Measurements from ENCODE around the gene LIG1. TPM values are rescaled to one million over a fixed set of nuclear protein-coding genes. Genes with fewer than 3 reads are reported as not detected.
A peak's percentile ranks its signal among the peaks of the same experiment; 100 is the strongest.

LIG1 gene
- total RNA-seq, 1 donor from 2014 or later = 19.2 TPM

DNA sequence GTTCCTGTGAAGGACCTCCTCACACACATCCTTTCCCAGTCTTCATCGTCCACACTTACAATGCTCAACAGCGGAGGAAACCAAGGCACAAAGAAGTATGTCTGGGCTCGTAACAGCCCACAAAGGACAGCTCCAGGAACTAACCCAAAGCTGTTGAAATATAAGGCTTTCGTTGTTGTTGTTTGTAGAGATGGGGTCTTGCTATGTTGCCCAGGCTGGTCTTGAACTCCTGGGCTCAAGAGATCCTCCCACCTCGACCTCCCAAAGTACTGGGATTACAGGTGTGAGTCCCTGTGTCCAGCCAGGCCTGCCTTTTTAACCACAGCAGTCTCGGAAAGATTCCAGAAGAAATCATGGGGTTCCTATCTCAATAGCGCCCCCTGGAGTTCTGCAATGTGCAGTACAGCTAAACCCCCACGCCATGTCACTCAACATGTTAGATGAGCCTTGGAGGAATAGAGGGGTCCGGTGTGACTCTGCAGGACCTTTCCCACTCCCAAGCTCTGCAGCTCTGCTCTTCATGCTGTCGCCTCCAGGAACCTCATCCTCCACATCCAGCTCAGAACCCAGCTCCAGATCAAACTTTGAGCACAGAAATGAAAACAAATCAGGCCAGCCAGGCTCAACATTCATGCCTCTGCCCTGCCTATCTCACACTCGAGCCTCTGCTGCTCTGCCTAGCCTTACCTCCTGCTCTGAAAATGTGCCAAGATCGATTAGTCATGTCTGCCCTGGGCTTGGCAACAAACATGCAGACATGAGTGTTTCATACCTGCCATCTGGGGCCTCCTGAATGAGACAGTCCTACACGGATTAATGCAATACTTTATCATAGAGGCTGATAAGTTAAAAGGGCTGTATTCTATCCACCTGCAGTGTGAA lies 67.0 kb downstream of the LIG1 start:
- Mint-ChIP-seq H3K4me1 (ENCODE audit: low read depth, unreplicated experiment) (no peaks in the 10 kb centered on the region), H3K4me3 (ENCODE audit: unreplicated experiment) (no peak overlapping the region), H3K27me3 (ENCODE audit: low read depth, unreplicated experiment) (no peaks in the 10 kb centered on the region), H3K9me3 (ENCODE audit: unreplicated experiment) (no peaks in the 10 kb centered on the region), H3K27ac (ENCODE audit: unreplicated experiment) (no peak overlapping the region), H3K36me3 (ENCODE audit: low read depth, unreplicated experiment) (peaks cover 3% of the 10 kb centered on the region)
- peaks cover 2% of the 10 kb centered on the region for H3K4me1 ChIP-seq (ENCODE audit: insufficient read depth, low read length)
- H3K4me3 ChIP-seq (ENCODE audit: insufficient read depth, low read depth, low read length) = no peak overlapping the region
- H3K9ac ChIP-seq (ENCODE audit: low read length) = no peak overlapping the region
- no peaks in the 10 kb centered on the region for H4K20me1 ChIP-seq (ENCODE audit: insufficient read depth, low read length)
- H3K36me3 ChIP-seq (ENCODE audit: insufficient read depth, low read length) = no peaks in the 10 kb centered on the region
- no peak overlapping the region for H2AFZ ChIP-seq (ENCODE audit: low read depth, low read length)
- H3K27me3 ChIP-seq (ENCODE audit: insufficient read depth, low read length) = no peaks in the 10 kb centered on the region
- FAIRE-seq (no peak), DNase-seq (ENCODE audit: low read depth) (peak; percentile 59)
- H3K27ac ChIP-seq (ENCODE audit: low read depth, low read length) = no peak overlapping the region
- H3K4me2 ChIP-seq (ENCODE audit: low read length) = no peak overlapping the region
- no peak for TF ChIP-seq EZH2 (IDR thresholded peaks at IDR 0.05; ENCODE audit: insufficient read depth, low read length)
- TF ChIP-seq, protein P1, sequence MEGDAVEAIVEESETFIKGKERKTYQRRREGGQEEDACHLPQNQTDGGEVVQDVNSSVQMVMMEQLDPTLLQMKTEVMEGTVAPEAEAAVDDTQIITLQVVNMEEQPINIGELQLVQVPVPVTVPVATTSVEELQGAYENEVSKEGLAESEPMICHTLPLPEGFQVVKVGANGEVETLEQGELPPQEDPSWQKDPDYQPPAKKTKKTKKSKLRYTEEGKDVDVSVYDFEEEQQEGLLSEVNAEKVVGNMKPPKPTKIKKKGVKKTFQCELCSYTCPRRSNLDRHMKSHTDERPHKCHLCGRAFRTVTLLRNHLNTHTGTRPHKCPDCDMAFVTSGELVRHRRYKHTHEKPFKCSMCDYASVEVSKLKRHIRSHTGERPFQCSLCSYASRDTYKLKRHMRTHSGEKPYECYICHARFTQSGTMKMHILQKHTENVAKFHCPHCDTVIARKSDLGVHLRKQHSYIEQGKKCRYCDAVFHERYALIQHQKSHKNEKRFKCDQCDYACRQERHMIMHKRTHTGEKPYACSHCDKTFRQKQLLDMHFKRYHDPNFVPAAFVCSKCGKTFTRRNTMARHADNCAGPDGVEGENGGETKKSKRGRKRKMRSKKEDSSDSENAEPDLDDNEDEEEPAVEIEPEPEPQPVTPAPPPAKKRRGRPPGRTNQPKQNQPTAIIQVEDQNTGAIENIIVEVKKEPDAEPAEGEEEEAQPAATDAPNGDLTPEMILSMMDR (IDR thresholded peaks at IDR 0.05; ENCODE audit: insufficient read depth, low read depth, low read length) = peak; percentile 59
- no peaks in the 10 kb centered on the region for H3K9me3 ChIP-seq (ENCODE audit: insufficient read depth, low read depth, low read length)
- no peaks in the 10 kb centered on the region for H3K79me2 ChIP-seq (ENCODE audit: insufficient read depth, low read length)

DNA sequence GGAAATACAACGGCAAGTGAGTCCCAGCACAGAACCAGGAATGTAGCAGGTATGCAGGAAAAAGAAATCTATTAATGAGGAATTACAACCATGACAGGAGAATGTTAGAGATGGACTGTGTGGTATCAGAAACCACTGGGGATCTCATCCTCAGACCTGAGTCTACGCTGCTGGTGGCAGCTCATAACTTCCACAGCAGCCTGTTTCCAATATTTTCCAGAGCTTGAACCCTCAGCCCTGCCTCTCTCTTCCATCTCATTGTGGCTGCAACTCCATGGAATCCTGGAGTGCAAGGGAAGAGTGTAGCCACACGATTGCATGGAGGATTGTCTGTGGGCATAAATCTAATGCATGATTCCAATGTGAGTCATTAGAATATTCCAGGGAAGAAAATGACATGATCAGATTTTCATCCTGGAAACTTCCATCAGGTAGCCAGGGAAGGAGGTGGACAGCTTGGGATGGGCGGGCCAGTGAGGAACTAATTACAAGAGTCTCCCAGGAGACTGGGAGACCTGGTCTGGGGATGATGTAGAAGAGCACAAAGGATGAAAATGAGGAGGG lies 74.5 kb downstream of the LIG1 start:
- H3K4me1 ChIP-seq (ENCODE audit: insufficient read depth, low read length) = peaks cover 2% of the 10 kb centered on the region
- no peak overlapping the region for H2AFZ ChIP-seq (ENCODE audit: low read depth, low read length)
- Mint-ChIP-seq H3K4me3 (ENCODE audit: unreplicated experiment) (no peak overlapping the region), H3K4me1 (ENCODE audit: low read depth, unreplicated experiment) (no peaks in the 10 kb centered on the region), H3K9me3 (ENCODE audit: unreplicated experiment) (peaks cover 22% of the 10 kb centered on the region), H3K27me3 (ENCODE audit: low read depth, unreplicated experiment) (peaks cover 22% of the 10 kb centered on the region), H3K27ac (ENCODE audit: unreplicated experiment) (no peak overlapping the region), H3K36me3 (ENCODE audit: low read depth, unreplicated experiment) (peaks cover 17% of the 10 kb centered on the region)
- no peak for TF ChIP-seq EZH2 (IDR thresholded peaks at IDR 0.05; ENCODE audit: insufficient read depth, low read length)
- TF ChIP-seq, protein P1 (IDR thresholded peaks at IDR 0.05; ENCODE audit: insufficient read depth, low read depth, low read length) = no peak
- DNase-seq (ENCODE audit: low read depth) (peak; percentile 27), FAIRE-seq (peak; percentile 81)
- H3K9ac ChIP-seq (ENCODE audit: low read length) = no peak overlapping the region
- H3K4me2 ChIP-seq (ENCODE audit: low read length) = no peak overlapping the region
- no peaks in the 10 kb centered on the region for H3K27me3 ChIP-seq (ENCODE audit: insufficient read depth, low read length)
- H3K4me3 ChIP-seq (ENCODE audit: insufficient read depth, low read depth, low read length) = no peak overlapping the region
- no peaks in the 10 kb centered on the region for H4K20me1 ChIP-seq (ENCODE audit: insufficient read depth, low read length)
- no peaks in the 10 kb centered on the region for H3K79me2 ChIP-seq (ENCODE audit: insufficient read depth, low read length)
- no peaks in the 10 kb centered on the region for H3K36me3 ChIP-seq (ENCODE audit: insufficient read depth, low read length)
- no peak overlapping the region for H3K27ac ChIP-seq (ENCODE audit: low read depth, low read length)
- peaks cover 3% of the 10 kb centered on the region for H3K9me3 ChIP-seq (ENCODE audit: insufficient read depth, low read depth, low read length)

DNA sequence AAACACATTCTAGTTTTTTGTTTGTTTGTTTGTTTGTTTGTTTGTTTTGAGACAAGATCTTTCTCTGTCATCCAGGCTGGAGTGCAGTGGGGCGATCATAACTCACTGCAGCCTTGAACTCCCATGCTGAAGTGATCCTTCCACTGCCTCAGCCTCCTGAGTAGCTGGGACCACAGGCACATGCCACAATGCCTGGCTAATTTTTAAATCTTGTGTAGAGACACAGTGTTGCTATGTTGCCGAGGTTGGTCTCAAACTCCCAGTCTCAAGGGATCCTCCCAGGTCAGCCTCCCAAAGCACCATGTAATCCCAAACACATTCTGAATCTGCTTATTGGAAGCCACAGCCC lies 75.3 kb downstream of the LIG1 start:
- H3K9me3 ChIP-seq (ENCODE audit: insufficient read depth, low read depth, low read length) = peaks cover 3% of the 10 kb centered on the region
- H3K27me3 Mint-ChIP-seq (ENCODE audit: low read depth, unreplicated experiment) = peaks cover 22% of the 10 kb centered on the region
- peaks cover 2% of the 10 kb centered on the region for H3K4me1 ChIP-seq (ENCODE audit: insufficient read depth, low read length)
- FAIRE-seq = no peak
- TF ChIP-seq EZH2 (IDR thresholded peaks at IDR 0.05; ENCODE audit: insufficient read depth, low read length) = no peak
- TF ChIP-seq, protein P1 (IDR thresholded peaks at IDR 0.05; ENCODE audit: insufficient read depth, low read depth, low read length) = no peak
- H4K20me1 ChIP-seq (ENCODE audit: insufficient read depth, low read length) = no peaks in the 10 kb centered on the region
- H3K27ac ChIP-seq (ENCODE audit: low read depth, low read length) = no peak overlapping the region
- H3K27me3 ChIP-seq (ENCODE audit: insufficient read depth, low read length) = no peaks in the 10 kb centered on the region
- H3K79me2 ChIP-seq (ENCODE audit: insufficient read depth, low read length) = no peaks in the 10 kb centered on the region
- no peak overlapping the region for H2AFZ ChIP-seq (ENCODE audit: low read depth, low read length)
- no peak overlapping the region for H3K27ac Mint-ChIP-seq (ENCODE audit: unreplicated experiment)
- H3K9me3 Mint-ChIP-seq (ENCODE audit: unreplicated experiment) = peaks cover 25% of the 10 kb centered on the region
- H3K4me3 ChIP-seq (ENCODE audit: insufficient read depth, low read depth, low read length) = no peak overlapping the region
- no peak overlapping the region for H3K9ac ChIP-seq (ENCODE audit: low read length)
- H3K4me3 Mint-ChIP-seq (ENCODE audit: unreplicated experiment) = no peak overlapping the region
- H3K4me2 ChIP-seq (ENCODE audit: low read length) = no peak overlapping the region
- H3K36me3 Mint-ChIP-seq (ENCODE audit: low read depth, unreplicated experiment) = peaks cover 17% of the 10 kb centered on the region
- H3K36me3 ChIP-seq (ENCODE audit: insufficient read depth, low read length) = no peaks in the 10 kb centered on the region
- no peaks in the 10 kb centered on the region for H3K4me1 Mint-ChIP-seq (ENCODE audit: low read depth, unreplicated experiment)
- no peak for DNase-seq (ENCODE audit: low read depth)
